ENCODE results near the gene DEFB129.
"Not testable (repeated sequence)": the region's sequence is repeated elsewhere in the genome, so short reads cannot be mapped to it uniquely, and the experiment has no call there.

Gene DEFB129

DNA sequence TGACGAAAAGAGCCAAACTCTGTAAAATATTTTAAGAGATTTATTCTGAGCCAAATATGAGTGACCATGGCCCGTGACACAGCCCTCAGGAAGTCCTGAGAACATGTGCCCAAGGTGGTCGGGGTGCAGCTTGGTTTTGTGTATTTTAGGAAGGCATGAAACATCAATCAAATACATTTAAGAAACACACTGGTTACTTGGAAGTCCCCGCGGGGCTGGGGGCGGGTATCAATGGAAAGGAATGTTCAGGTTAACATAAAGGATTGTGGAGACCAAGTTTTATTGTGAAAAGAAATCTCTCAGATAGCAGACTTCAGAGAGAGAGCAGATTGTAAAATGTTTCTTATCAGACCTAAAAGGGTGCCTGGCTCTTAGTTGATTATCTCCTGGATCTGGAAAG is 26.4 kb downstream of the DEFB129 start:
- DNase-seq (ENCODE audit: low read depth in 2 of 2) = not testable (repeated sequence)

GRCh38 chr20:257419-257818 is 30.4 kb downstream of the DEFB129 start, which contains the start of gene DEFB132:
TSS of gene DEFB132 (plus strand) at chr20:257724. CDS start at chr20:257779, 55 bp downstream.
- DNase-seq (ENCODE audit: low read depth in 2 of 2) = no peak

- DNase-seq (ENCODE audit: low read depth in 2 of 2) = no peak
Measured at GRCh38 chr20:258269-258858, 31.3 kb downstream of the DEFB129 start.

DNA sequence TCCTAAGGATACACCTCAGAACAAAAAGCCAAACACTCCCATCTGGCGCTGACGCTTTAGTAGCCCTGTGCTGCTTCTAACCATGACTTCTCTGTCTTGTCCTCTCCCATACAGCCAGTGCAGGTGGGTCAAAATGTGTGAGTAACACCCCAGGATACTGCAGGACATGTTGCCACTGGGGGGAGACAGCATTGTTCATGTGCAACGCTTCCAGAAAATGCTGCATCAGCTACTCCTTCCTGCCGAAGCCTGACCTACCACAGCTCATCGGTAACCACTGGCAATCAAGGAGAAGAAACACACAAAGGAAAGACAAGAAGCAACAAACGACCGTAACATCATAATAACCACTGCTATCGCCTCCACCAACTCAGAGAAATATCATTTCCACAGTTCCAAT is 31.9 kb downstream of the DEFB129 start:
- no peak for DNase-seq (ENCODE audit: low read depth in 2 of 2)

DNA sequence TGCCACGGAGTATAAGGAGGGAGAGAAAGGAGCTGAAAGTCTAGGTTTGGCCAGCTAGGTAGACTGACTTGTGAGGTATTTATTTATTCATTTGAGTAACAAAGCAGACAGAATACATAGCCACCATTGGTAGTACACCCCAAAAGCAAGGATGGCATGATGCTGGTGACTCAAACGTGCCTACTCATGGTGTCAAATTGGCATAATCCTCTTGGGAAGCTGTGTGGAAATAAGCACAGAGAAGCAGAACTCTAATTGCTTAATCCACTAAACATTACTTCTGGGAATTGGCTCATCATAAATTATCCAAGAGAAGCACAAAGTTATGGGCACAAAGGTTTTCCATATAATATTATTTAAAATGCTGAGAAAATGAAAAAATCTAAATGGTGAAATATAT is 32.9 kb downstream of the DEFB129 start:
- no peak for DNase-seq (ENCODE audit: low read depth in 2 of 2)

GRCh38 chr20:263701-264100 is 36.6 kb downstream of the DEFB129 start:
- DNase-seq (ENCODE audit: low read depth in 2 of 2) = no peak

DNA sequence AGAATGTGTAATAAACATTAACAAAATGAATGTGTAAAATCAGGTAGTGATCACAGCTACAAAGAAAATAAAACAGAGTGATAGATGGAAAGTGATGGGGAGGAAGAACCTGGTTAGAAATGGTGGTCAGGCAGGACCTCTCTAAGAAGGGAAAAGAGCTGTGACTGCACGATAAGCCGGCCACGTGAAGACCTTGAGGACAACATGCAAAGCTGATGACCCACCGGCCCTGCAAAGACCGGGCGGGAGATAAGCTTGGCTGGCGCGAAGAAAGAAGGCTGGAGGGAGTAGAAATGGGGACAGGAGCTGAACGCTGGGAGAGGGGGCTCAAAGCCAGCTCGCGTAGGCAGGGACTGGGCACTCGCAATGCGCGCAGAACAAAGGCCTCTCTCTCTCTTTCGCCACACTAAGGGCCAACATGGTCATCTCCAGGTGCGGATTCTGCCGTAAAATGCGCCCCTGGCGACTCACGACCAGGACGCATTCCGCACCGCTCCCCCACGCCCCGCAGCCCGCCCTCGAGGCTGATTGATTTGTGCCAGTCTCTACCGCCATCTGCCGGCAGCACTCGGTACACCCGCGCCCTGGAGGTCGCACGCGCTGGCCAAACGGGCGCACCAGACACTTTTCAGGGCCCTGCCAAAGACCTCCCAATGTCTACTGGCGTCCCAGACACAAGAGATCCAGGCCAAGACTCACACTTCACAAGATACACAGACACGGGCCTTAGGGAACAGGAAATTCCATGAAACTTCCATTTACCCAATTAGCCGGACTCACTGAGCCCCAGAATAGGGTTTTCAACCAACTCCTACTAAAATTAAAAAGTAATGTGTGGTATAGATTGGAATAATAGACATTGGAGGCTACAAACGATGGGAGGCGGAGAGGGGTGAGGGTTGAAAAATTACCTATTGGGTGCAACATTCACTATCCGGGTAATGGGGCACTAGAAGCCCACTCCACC is 39.8 kb downstream of the DEFB129 start:
- peak; percentile 89 to 91 for DNase-seq (ENCODE audit: low read depth in 2 of 2)

DNA sequence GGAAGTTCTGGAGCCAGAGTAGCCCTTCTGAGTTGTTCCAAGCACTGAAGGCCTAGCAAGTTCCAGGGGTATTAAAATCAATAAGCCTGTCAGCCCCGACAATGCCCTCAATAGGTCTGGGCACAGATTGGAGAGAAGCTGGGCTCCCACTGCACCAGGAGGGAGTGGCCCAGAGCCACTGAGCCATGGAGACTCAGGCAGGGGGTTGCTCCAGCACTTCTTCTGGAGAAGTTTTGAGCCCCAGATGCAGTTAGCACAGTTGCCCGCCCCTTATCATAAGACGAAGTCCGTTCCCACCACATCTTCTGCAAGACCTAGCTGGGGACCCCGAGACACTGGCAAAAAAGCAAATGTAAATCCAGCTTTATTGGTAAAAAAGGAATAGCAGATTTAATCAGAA is 43.5 kb downstream of the DEFB129 start:
- no peak for DNase-seq (ENCODE audit: low read depth in 2 of 2)

DNA sequence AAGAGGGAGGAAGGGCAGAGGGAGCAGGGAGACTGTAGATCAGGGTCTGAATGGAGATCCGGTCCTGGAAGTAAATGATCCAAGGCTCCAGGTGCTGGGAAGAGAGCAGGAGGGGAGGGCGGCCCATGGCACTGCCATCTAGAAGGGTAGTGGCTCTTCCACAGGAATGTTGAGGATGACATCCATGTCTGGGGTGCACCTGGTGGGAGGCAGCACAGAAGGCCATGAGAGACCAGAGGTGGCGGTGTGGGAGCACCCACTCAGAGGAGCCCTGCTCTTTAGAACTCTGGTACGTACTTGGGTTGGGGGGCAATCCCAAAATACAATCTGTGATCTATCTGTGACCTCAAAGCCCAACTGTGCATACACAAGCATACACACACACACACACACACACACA is 44.0 kb downstream of the DEFB129 start:
- DNase-seq (ENCODE audit: low read depth in 2 of 2) = no peak

DNA sequence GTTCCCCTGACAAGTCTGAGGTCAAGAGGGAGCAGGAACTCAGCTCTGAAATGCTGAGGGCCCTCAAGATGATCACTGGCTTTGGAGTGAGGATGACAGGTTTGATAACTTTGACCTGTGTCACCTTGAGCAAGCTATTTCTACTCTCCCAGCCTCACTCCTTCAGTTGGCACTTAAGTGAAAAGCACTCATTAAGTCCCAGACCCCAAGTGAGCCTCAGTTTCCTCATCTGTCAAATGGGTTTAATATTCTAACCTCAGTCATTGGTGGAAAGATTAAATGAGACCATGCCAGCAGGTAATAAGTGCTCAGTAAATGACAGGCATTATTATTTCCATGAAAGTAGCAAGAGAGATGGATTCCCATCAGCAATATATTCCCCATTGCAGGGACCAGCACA is 44.5 kb downstream of the DEFB129 start:
- no peak for DNase-seq (ENCODE audit: low read depth in 2 of 2)

DNA sequence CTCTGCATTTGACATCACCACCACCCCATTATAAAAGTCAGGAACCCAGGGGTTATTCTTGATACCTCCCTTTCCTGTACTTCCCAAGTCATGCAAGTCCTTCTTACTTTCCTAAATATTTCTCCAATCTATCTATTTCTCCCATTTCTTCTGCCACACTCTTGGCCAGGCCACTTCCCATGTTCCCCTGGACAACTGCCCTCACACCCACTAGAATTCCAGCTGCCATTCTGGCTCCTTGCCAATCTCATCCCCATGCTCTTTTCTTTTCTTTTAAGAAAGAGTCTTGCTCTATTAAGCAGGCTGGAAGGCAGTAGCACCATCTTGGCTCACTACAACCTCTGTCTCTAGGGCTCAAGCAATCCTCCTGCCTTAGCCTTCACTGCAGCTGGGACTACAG is 45.7 kb downstream of the DEFB129 start:
- DNase-seq (ENCODE audit: low read depth in 2 of 2) = no peak

DNA sequence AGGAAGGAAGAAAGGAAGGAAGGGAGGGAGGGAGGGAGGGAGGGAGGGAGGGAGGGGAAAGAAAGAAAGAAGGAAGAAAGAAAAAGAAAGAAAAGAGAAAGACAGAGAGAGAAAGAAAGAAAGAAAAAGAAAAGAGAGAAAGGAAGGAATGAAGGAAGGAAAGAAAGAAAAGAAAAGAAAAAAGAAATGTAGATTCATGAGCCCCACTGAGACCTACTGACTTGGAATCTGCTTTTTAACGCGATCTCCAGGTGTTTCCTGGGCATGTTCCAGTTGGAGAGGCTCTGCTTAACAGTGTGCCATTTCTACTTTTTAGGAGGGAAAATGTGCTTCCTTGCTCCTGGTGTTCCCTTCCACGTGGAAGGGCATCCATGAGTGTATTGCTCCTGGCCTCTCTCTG is 46.8 kb downstream of the DEFB129 start:
- no peak for DNase-seq (ENCODE audit: low read depth in 2 of 2)

GRCh38 chr20:275791-276190 is 48.7 kb downstream of the DEFB129 start:
- DNase-seq (ENCODE audit: low read depth in 2 of 2) = no peak

DNA sequence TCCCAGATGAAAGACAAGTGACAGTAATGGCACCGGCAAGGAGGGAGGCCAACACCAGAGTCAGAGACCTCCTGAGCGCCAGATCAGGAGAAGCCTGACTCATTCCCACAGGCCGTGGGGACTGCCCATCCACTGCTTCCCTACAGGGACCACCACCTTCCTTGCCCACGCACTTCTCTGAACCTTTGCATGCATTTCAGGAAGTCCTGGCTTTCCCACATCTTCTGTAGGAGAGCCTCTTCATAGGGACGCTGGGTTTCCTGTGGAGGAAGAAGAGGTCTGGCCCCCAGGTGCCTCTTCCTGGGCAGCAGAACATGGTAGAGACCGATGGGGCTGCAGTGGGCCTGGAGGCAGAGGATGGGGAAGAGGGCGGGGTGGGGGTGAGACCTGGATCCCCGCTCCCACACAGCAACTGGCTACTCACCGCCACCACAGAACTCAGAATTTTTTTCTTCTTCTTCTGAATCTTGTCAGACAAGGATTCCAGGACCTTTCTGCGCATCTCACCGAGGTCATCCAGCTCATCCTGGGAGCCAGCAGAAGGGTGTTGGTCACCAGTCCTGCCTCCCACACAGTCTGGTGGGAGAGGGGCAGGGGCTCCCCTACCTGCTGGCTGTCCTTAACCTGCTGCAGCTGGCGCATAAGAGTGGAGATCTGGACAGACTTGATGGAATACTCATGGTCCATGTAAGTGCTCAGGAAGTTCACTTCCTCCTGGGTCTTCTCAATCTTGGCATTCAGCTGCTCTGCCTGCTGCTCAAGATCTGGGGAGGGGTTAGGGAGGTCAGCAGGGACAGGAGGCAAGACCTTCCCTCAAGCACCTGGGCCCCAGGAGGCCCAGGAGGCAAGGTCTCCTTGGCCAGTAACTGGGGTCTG is 49.8 kb downstream of the DEFB129 start:
- DNase-seq (ENCODE audit: low read depth in 2 of 2) = no peak

GRCh38 chr20:277496-277781 is 50.4 kb downstream of the DEFB129 start:
- DNase-seq (ENCODE audit: low read depth in 2 of 2) = no peak

GRCh38 chr20:278181-278580 is 51.1 kb downstream of the DEFB129 start:
- DNase-seq (ENCODE audit: low read depth in 2 of 2) = no peak

DNA sequence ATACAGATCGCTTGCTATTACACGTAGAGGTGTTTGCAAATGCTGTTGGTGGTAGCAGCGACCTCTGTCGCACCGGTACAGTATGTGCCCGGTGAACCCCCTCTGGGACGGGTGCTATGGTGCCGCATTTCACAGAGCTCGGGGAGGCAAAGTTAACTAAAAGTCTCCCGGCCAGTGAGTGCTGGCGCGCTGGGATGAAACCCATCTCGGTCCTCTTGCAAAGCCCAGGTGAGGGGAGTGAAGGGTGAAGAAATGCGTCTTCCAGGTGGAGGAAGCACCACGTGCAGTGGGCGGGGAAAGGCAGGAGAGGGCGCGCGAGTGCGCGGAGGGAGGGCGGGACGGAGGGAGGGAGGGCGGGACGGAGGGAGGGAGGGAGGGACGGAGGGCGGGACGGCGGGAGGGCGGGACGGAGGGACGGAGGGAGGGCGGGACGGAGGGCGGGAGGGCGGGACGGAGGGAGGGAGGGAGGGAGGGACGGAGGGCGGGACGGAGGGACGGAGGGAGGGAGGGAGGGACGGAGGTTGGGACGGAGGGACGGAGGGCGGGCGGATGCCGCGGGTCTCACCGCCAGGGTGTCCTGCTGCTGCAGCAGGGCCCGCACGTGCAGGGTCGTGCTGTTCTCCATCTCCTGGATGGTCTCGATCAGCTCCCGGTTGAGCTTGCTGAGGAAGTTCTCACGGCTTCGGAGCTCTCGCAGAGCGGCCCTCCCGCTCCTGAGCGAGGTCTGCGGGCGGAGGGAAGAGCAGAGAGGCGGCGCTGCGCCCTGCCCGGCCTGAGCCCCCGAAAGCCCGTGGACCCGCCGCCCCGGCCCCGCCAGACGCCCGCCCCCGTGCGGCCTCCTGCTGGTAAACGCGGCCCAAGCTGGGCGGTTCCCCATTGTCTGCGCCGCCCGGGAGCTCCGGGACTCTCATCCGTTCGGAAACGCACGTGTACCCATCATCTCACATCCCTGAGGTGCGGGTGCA is 51.8 kb downstream of the DEFB129 start:
- DNase-seq (ENCODE audit: low read depth in 2 of 2) = no peak

All from activated CD4-positive, alpha-beta T cell treated with anti-CD3 and anti-CD28 coated beads for 24 hours (primary cell).